AG09309 (cell line): ENCODE data around the gene DDR1.

Experiments used
- DNase-seq: peaks from one replicate; pipeline ENCODE4 v3.0.0-alpha.2; 2010; ENCODE audit warnings: low read depth
- H3K4me3 ChIP-seq: 2 replicates; pipeline ENCODE4 v1.5.1; 2011; ENCODE audit warnings: mild to moderate bottlenecking, low read depth, low read length, moderate library complexity; ENCODE audit not compliant: control insufficient read depth
- CTCF ChIP-seq: IDR thresholded peaks from 2 replicates; pipeline ENCODE4 v1.5.1; 2011; ENCODE audit warnings: mild to moderate bottlenecking, low read depth, low read length, inconsistent platforms; ENCODE audit not compliant: insufficient read depth, control insufficient read depth; ENCODE audit errors: missing control alignments

The DDR1 gene

GRCh38 chr6:30931272-30931671 lies 47.0 kb downstream of the DDR1 start:
- H3K4me3 ChIP-seq = no peak overlapping the region
- DNase-seq = no peak
- TF ChIP-seq CTCF = no peak

- TF ChIP-seq CTCF = no peak
- no peak for DNase-seq
These were observed 47.8 kb downstream of the DDR1 start, which contains the start of gene SFTA2 for GRCh38 chr6:30931969-30932645. Gene SFTA2 (minus strand): TSS chr6:30932170. CDS start chr6:30932096, 74 bp downstream.

GRCh38 chr6:30932665-30933365 lies 48.5 kb downstream of the DDR1 start:
- DNase-seq = no peak
- H3K4me3 ChIP-seq = no peak overlapping the region
- TF ChIP-seq CTCF = no peak

More at GRCh38 chr6:30931969-30932645, 47.8 kb downstream of the DDR1 start, which contains the start of gene SFTA2:
- H3K4me3 ChIP-seq = no peak within 1 kb of the TSS

GRCh38 chr6:30935018-30935417 lies 50.7 kb downstream of the DDR1 start:
- no peak overlapping the region for H3K4me3 ChIP-seq
- DNase-seq = no peak
- TF ChIP-seq CTCF = no peak

GRCh38 chr6:30937265-30937664 lies 52.9 kb downstream of the DDR1 start:
- TF ChIP-seq CTCF = no peak
- DNase-seq = no peak
- H3K4me3 ChIP-seq = no peak overlapping the region

GRCh38 chr6:30938730-30939129 lies 54.4 kb downstream of the DDR1 start:
- no peak for TF ChIP-seq CTCF
- no peak overlapping the region for H3K4me3 ChIP-seq
- DNase-seq = no peak

- no peak for DNase-seq
- TF ChIP-seq CTCF = no peak
- H3K4me3 ChIP-seq = no peak overlapping the region
These were observed 55.2 kb downstream of the DDR1 start for GRCh38 chr6:30939473-30939872.
